Left kidney (tissue), 8 donors: Measurements from ENCODE around the gene PPP1R3F. TPM values are rescaled to one million over a fixed set of nuclear protein-coding genes. Genes with fewer than 3 reads are reported as not detected.

Experiments
- DNase-seq: peaks from one replicate; pipeline ENCODE4 v3.0.0-alpha.2; 2013
- long read RNA-seq, 8 donors: transcript quantifications; one replicate each; lab custom pipeline, GENCODE V29; 2026
- polyA plus RNA-seq: library from polyadenylated mRNA; unstranded; fragments of 120-200 nt; gene quantifications from one replicate; pipeline ENCODE4 v1.2.1, GENCODE V29; 2013; ENCODE audit not compliant: insufficient read length

The PPP1R3F gene
- 8.1 TPM for polyA plus RNA-seq
- long read RNA-seq, donor 1, partial matches to known transcripts: 0 of 3 reads
- long read RNA-seq, donor 1, other reads (novel, unspliced or antisense): 0 of 3 reads
- long read RNA-seq, donor 2, partial matches to known transcripts: 0 of 1 reads
- long read RNA-seq, donor 2, other reads (novel, unspliced or antisense): 0 of 1 reads
- long read RNA-seq, donor 3: 0 reads
- long read RNA-seq, donor 4: 0 reads
- long read RNA-seq, donor 5, partial matches to known transcripts: 0 of 2 reads
- long read RNA-seq, donor 5, other reads (novel, unspliced or antisense): 0 of 2 reads
- long read RNA-seq, donor 6, partial matches to known transcripts: 0 of 6 reads
- long read RNA-seq, donor 6, other reads (novel, unspliced or antisense): 5 of 6 reads
- long read RNA-seq, donor 7, partial matches to known transcripts: 0 of 1 reads
- long read RNA-seq, donor 7, other reads (novel, unspliced or antisense): 0 of 1 reads
- long read RNA-seq, donor 8: 0 reads

GRCh38 chrX:49269767-49270248, at the start of gene PPP1R3F:
TSS of gene PPP1R3F (plus strand) at chrX:49269793. CDS start at chrX:49269870, 77 bp downstream.
- DNase-seq: no peak

GRCh38 chrX:49220100-49220499, 49.5 kb upstream of the PPP1R3F start:
- DNase-seq: no peak

- DNase-seq: no peak
Observed at GRCh38 chrX:49221868-49222267, 47.7 kb upstream of the PPP1R3F start.

GRCh38 chrX:49225858-49226257, 43.7 kb upstream of the PPP1R3F start:
- no peak for DNase-seq

- DNase-seq: no peak
Observed at GRCh38 chrX:49226946-49227345, 42.6 kb upstream of the PPP1R3F start.

- DNase-seq: no peak
Observed at GRCh38 chrX:49227726-49228125, 41.9 kb upstream of the PPP1R3F start.

GRCh38 chrX:49228185-49228584, 41.4 kb upstream of the PPP1R3F start:
- DNase-seq: no peak

GRCh38 chrX:49230500-49231232, 38.9 kb upstream of the PPP1R3F start:
- no peak for DNase-seq

- no peak for DNase-seq
Observed at GRCh38 chrX:49231333-49232000, 38.1 kb upstream of the PPP1R3F start.

GRCh38 chrX:49232525-49232924, 37.1 kb upstream of the PPP1R3F start:
- DNase-seq: no peak

GRCh38 chrX:49233176-49233575, 36.4 kb upstream of the PPP1R3F start, which contains the start of gene CACNA1F:
TSS of gene CACNA1F (minus strand) at chrX:49233340. CDS start at chrX:49233309, 31 bp downstream.
- DNase-seq: no peak

GRCh38 chrX:49233887-49234555, 35.6 kb upstream of the PPP1R3F start:
- DNase-seq: no peak

- no peak for DNase-seq
Observed at GRCh38 chrX:49237060-49237459, 32.5 kb upstream of the PPP1R3F start.

GRCh38 chrX:49238735-49239134, 30.9 kb upstream of the PPP1R3F start:
- no peak for DNase-seq

GRCh38 chrX:49242545-49243066, 27.0 kb upstream of the PPP1R3F start:
- DNase-seq: no peak

- DNase-seq: no peak
Observed at GRCh38 chrX:49243166-49243565, 26.4 kb upstream of the PPP1R3F start.

GRCh38 chrX:49244207-49244606, 25.4 kb upstream of the PPP1R3F start:
- DNase-seq: no peak

- DNase-seq: no peak
Observed at GRCh38 chrX:49246541-49246940, 23.1 kb upstream of the PPP1R3F start.

- DNase-seq: no peak
Observed at GRCh38 chrX:49247346-49247745, 22.2 kb upstream of the PPP1R3F start.

GRCh38 chrX:49247916-49248811, 21.4 kb upstream of the PPP1R3F start:
- DNase-seq: no peak
